Measurements from ENCODE around the gene RNF144A. TPM values are rescaled to one million over a fixed set of nuclear protein-coding genes. Genes with fewer than 3 reads are reported as not detected.

RNF144A gene
- total and polyA plus RNA-seq, 7 donors = 2.4 to 15.6 (median 8.7) TPM

DNA sequence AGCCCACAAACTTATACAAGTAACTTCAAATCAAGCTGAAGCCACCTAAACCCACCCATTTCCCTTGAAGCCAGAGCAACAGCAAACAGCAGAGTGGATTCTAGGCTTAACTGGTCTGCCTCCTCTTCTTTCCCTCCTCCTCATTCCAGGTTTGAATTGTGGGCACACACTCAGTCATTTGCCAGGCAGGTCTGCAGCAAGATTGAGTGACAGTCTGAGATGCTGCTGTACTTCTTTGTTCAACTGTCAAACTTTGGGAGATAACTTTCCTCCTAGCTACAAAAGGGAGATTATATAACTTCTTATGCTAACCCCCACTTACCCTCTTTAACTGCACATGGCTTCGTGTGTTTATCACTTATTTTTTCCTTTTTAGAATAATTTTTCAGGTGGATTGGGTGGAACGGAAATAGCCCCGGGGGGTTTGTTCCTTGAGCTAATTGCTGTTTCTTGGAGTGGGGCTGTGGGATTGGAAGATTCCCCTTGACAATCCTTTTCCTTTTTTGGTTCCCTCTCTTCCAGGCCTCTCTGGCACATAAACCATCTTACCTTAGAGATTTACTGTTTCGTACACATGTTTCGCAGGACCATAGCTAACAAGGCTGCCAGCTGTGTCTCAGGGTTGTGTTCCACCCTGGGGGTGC lies 55.0 kb downstream of the RNF144A start:
- Histone ChIP-seq H3K27me3 (ENCODE audit: insufficient read depth in 3 of 3, low read length in 2 of 3) (no peaks in the 10 kb centered on the region), H3K9me3 (no peaks in the 10 kb centered on the region), H3K27ac (no peak overlapping the region), H3K36me3 (ENCODE audit: insufficient read depth in 1 of 2, low read depth in 1 of 2) (no peaks in the 10 kb centered on the region), H3K4me3 (no peak overlapping the region), H3K4me1 (peaks cover 22% of the 10 kb centered on the region)
- intact Hi-C loops (cut with DNase I) = no loop called here
- 86 to 92% (median 91%) methylated on average over 5 of the region's 5 CpGs for WGBS, 3 donors
- ATAC-seq = no peak
- no peak for DNase-seq
- TF ChIP-seq CTCF (IDR thresholded peaks at IDR 0.05) = no peak

DNA sequence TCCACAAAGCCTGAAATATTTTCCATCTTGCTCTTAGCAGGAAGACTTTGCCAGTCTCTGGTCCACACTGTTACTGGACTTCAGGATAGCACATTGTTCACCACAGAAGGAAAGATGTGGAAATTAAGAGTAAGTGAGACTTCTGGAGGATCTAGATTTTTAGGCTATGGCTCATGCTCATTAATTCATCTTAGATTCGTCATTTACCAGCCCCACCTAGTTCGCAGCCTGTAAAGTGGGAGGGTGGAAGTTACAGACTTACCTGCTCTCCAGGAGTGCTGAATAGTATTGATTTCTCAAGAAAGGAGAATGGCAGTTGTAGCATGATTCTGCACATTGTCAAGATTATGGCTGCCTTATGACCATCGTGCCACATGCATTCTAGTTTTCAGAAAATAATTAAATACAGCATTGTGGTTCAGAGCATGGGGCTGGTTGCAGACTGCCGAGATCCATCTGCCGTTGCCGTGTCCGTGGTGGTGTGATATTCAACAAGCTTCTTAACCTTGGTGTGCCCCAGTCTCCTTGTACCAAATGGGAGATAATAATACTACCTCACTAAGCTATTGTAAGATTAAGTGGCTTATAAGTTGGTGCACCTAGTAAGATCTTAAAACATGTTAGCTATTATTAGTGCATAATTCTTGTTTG lies 56.8 kb downstream of the RNF144A start:
- no peaks in the 10 kb centered on the region for H3K36me3 ChIP-seq (ENCODE audit: insufficient read depth in 1 of 2, low read depth in 1 of 2)
- TF ChIP-seq CTCF (IDR thresholded peaks at IDR 0.05) = no peak
- WGBS, 3 donors = 75 to 79% (median 77%) methylated on average over 7 of the region's 7 CpGs
- H3K9me3 ChIP-seq = no peaks in the 10 kb centered on the region
- intact Hi-C loops (cut with DNase I) = no loop called here
- H3K4me3 ChIP-seq = no peak overlapping the region
- H3K4me1 ChIP-seq = peaks cover 21% of the 10 kb centered on the region
- no peak for DNase-seq
- H3K27ac ChIP-seq = no peak overlapping the region
- H3K27me3 ChIP-seq (ENCODE audit: insufficient read depth in 3 of 3, low read length in 2 of 3) = no peaks in the 10 kb centered on the region
- no peak for ATAC-seq

DNA sequence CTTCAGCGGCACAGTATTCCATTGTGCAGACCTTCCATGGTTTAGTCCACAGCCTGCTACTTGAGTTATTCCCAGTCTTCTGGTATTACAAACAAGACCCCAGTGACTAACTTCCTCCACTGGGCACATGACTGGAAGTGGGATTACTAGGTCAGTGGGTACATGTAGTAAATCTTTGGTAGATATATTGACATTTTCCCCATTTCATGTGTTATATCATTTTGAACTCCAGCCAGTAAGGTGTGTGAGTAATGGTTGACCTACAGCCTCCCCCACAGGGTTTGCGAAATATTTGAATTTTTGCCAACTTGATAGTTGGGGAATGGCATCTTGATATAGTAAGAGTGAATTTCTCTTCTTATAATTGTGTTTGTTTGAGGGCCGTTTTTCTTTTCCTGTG lies 58.8 kb downstream of the RNF144A start:
- Histone ChIP-seq H3K27me3 (ENCODE audit: insufficient read depth in 3 of 3, low read length in 2 of 3) (no peaks in the 10 kb centered on the region), H3K9me3 (no peaks in the 10 kb centered on the region), H3K4me3 (no peak overlapping the region), H3K36me3 (ENCODE audit: insufficient read depth in 1 of 2, low read depth in 1 of 2) (no peaks in the 10 kb centered on the region), H3K4me1 (peaks cover 21% of the 10 kb centered on the region), H3K27ac (no peak overlapping the region)
- no peak for ATAC-seq
- no peak for DNase-seq
- intact Hi-C loops (cut with DNase I) = no loop called here
- WGBS, 3 donors = 90 to 91% (median 90%) methylated on average over 3 of the region's 3 CpGs
- no peak for TF ChIP-seq CTCF (IDR thresholded peaks at IDR 0.05)

GRCh38 chr2:6977113-6977741 lies 60.0 kb downstream of the RNF144A start:
- 38 to 52% (median 43%) methylated on average over 9 of the region's 9 CpGs for WGBS, 3 donors
- Histone ChIP-seq H3K9me3 (no peaks in the 10 kb centered on the region), H3K27ac (no peak overlapping the region), H3K4me3 (no peak overlapping the region), H3K27me3 (ENCODE audit: insufficient read depth in 3 of 3, low read length in 2 of 3) (no peaks in the 10 kb centered on the region), H3K36me3 (ENCODE audit: insufficient read depth in 1 of 2, low read depth in 1 of 2) (no peaks in the 10 kb centered on the region), H3K4me1 (peaks cover 21% of the 10 kb centered on the region)
- DNase-seq (peak; percentile 59 to 62), ATAC-seq (peak in 3 of 4 donors; percentile 81 to 89 (median 82))
- no peak for TF ChIP-seq CTCF (IDR thresholded peaks at IDR 0.05)
- intact Hi-C loops (cut with DNase I) = no loop called here

Measured in psoas muscle (tissue), 8 donors.